ENCODE data around the gene LTA4H. TPM values are rescaled to one million over a fixed set of nuclear protein-coding genes. Genes with fewer than 3 reads are reported as not detected.

LTA4H gene
- total RNA-seq, 2 experiments from 2014 or later, result 112 TPM

DNA sequence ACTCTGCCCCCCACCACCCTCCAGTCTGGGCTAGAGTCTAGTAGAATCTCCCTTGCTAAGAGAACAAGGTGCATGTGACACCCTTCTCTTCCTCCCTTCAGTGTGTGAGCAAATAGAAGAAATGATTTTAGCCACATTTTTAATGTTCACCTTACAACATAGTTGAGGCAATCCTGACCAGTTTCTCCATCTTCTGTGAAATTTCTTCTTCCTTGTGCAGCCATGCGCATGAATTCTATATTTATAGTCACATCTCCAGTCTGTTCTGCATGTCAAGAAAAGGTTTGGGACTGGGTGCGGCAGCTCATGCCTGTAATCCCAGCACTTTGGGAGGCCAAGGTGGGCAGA, 9.5 kb upstream of the LTA4H start:
- ATAC-seq, result no peak
- TF ChIP-seq, protein P1, sequence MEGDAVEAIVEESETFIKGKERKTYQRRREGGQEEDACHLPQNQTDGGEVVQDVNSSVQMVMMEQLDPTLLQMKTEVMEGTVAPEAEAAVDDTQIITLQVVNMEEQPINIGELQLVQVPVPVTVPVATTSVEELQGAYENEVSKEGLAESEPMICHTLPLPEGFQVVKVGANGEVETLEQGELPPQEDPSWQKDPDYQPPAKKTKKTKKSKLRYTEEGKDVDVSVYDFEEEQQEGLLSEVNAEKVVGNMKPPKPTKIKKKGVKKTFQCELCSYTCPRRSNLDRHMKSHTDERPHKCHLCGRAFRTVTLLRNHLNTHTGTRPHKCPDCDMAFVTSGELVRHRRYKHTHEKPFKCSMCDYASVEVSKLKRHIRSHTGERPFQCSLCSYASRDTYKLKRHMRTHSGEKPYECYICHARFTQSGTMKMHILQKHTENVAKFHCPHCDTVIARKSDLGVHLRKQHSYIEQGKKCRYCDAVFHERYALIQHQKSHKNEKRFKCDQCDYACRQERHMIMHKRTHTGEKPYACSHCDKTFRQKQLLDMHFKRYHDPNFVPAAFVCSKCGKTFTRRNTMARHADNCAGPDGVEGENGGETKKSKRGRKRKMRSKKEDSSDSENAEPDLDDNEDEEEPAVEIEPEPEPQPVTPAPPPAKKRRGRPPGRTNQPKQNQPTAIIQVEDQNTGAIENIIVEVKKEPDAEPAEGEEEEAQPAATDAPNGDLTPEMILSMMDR (IDR thresholded peaks at IDR 0.05), result no peak
- Mint-ChIP-seq H3K4me3 (no peak overlapping the region), H3K27ac (no peak overlapping the region), H3K36me3 (ENCODE audit: low read depth) (no peaks in the 10 kb centered on the region), H3K27me3 (no peaks in the 10 kb centered on the region), H3K4me1 (ENCODE audit: low read depth) (peaks cover 39% of the 10 kb centered on the region), H3K9me3 (no peaks in the 10 kb centered on the region)
- DNase-seq, result no peak
- CTCF ChIA-PET, result no interaction called here
- intact Hi-C loops (cut with micrococcal nuclease), result loop anchor here (5.0 kb wide), 1 partner anchor 152 kb away; no protein-coding TSS in a partner anchor
- POLR2A ChIA-PET, result interaction anchor here (0.7 kb wide), 1 partner anchor 9 kb away, joined by 3 read pairs; no protein-coding TSS in a partner anchor

DNA sequence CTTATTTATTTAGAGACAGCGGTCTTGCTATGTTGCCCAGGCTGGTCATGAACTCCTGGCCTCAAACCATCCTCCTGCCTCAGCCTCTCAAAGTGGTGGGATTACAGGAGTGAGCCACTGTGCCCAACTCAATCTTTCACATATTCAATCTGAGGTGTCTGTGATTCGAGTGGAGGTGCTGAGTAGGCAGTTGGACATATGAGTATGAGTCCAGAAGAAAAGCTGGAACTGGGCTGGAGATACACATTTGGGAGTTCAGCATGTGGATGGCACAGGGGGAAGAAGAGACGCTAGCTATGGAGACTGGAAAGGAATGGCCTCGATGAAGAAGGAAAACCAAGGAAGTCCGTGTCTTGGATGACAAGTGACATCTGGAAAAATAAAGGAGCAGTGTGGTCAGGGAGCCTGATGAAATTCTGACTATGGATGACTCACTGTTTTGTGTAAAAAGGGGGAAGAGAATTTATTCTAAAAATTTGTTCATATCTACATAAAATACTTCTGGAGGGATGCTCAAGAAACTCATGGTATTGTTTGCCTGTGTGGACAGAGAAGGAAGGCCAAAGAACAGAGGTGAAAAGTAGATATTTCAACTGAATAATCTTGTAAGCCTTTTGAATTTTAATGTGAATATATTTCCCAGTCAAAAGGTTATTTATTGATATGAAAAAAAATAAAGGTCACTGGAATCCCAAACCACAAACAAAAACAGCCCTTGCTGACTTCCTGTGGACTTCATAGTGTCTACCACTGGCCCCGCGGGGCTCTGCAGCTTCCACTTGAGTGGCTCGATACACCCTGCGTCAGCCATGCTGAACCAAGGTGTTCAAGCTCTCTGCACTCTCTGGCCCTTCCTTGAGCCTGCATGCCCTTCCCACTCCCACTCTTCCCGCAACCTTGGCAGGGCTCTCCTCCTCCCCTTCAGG, 8.9 kb upstream of the LTA4H start:
- TF ChIP-seq, protein P1 (IDR thresholded peaks at IDR 0.05), result no peak
- ChIA-PET POLR2A (no interaction called here), CTCF (no interaction called here)
- intact Hi-C loops (cut with micrococcal nuclease), result no loop called here
- Mint-ChIP-seq H3K9me3 (no peaks in the 10 kb centered on the region), H3K36me3 (ENCODE audit: low read depth) (no peaks in the 10 kb centered on the region), H3K27ac (no peak overlapping the region), H3K27me3 (no peaks in the 10 kb centered on the region), H3K4me3 (no peak overlapping the region), H3K4me1 (ENCODE audit: low read depth) (peaks cover 39% of the 10 kb centered on the region)
- DNase-seq (no peak), ATAC-seq (no peak)

DNA sequence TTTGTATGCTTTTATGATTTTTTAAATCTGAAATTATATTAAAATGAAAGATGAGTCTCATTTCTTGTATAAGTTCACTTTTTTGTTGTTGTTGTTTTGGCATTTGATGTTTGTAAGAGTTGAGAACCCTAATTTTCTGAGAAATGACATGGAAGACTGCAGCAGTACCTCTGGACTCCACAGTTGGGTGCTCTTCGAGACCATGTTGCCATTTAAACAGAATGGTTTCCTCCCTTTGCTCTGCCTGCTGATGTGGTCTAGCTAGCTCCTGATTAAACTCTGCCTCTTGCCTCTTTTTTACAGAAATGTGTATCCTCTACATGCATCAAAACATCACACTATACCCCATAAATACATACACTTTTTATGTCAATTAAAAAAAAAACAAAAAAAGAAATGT, 5.8 kb upstream of the LTA4H start:
- Mint-ChIP-seq H3K27me3 (no peaks in the 10 kb centered on the region), H3K4me3 (no peak overlapping the region), H3K4me1 (ENCODE audit: low read depth) (peaks cover 15% of the 10 kb centered on the region), H3K36me3 (ENCODE audit: low read depth) (no peaks in the 10 kb centered on the region), H3K9me3 (no peaks in the 10 kb centered on the region), H3K27ac (no peak overlapping the region)
- CTCF ChIA-PET, result interaction anchor here (1.1 to 1.5 kb wide), 3 partner anchors 20 to 174 kb away, joined by 3 to 5 read pairs (median 4); no protein-coding TSS in a partner anchor
- intact Hi-C loops (cut with micrococcal nuclease), result no loop called here
- no peak for DNase-seq
- TF ChIP-seq, protein P1 (IDR thresholded peaks at IDR 0.05), result no peak
- POLR2A ChIA-PET, result interaction anchor here (0.7 kb wide), 1 partner anchor 16 kb away, joined by 3 read pairs; no protein-coding TSS in a partner anchor
- no peak for ATAC-seq

DNA sequence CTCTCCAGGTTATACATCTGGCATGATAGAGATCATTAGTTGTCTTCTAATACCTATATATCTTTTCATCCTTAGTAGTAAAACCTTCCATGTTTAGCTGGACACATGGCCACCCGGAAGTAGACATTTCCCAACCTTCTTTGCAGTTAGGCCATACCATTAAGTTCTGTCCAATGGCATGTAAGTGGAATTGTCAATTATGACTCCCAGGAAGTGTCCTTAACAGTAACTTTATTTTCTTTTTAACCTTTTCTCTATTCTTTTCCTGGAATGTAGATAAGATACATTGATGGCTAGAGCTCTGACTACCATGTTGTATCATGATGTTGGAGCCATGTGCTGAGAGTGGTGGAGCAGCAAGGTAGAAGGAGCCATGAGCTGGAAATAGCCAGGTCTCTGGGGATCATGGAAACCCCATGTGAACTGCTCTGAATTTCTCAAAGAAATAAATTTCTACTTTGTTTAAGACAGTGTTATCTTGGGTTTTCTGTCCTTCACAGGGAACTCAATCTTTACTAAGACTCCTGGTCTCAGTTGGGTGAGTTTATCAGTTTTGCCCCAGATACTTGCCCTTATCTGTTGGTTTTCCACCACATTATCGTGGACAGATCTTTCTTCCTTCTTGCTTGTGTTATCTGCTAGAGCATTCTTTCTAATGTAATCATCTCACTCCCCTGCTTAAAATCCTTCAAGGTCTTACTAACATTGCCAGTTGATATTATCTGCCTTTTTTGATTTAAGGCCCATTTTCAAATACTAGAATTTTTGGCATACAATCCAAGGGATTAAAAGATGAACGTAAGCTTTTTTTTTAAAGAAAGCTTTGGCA, 5.1 kb upstream of the LTA4H start:
- H3K27ac Mint-ChIP-seq, result no peak overlapping the region
- POLR2A ChIA-PET, result interaction anchor here (0.7 kb wide), 1 partner anchor 16 kb away, joined by 3 read pairs; no protein-coding TSS in a partner anchor
- H3K4me1 Mint-ChIP-seq (ENCODE audit: low read depth), result peaks cover 11% of the 10 kb centered on the region
- no peaks in the 10 kb centered on the region for H3K36me3 Mint-ChIP-seq (ENCODE audit: low read depth)
- CTCF ChIA-PET, result interaction anchor here (1.1 to 1.5 kb wide), 3 partner anchors 20 to 175 kb away, joined by 3 to 5 read pairs (median 4); no protein-coding TSS in a partner anchor
- H3K4me3 Mint-ChIP-seq, result no peak overlapping the region
- DNase-seq (no peak), ATAC-seq (no peak)
- intact Hi-C loops (cut with micrococcal nuclease), result no loop called here
- TF ChIP-seq, protein P1 (IDR thresholded peaks at IDR 0.05), result no peak
- no peaks in the 10 kb centered on the region for H3K9me3 Mint-ChIP-seq
- no peaks in the 10 kb centered on the region for H3K27me3 Mint-ChIP-seq

Measured in activated CD8-positive, alpha-beta T cell treated with anti-CD3 and anti-CD28 coated beads for 36 hours (primary cell).